Activated CD4-positive, alpha-beta T cell treated with anti-CD3 and anti-CD28 coated beads, Interleukin-2, amount 50 U/mL, for 48 hours (primary cell): ENCODE data around the gene MAN2A1.

Experiments
- DNase-seq, 2 experiments: peaks; one replicate each; pipeline ENCODE4 v3.0.0-alpha.2; 2020

The MAN2A1 gene

DNA sequence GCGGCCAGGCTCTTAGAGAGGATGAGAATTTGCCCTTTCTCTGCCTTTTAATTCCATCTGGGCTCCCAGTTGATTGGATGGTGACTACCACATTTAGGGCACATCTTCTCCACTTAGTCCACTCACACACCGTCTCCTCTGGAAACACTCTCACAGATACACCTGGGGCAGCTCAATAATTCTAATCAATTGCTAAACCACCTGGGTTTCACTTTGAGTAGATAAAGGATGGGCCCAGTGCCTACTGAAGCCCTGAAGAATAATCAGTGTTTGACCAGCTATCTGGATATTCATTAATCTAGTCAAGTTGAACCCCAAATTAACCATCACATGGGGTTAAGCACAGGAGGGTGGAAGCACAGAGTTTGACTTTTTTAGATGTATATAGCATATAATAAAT, 19.1 kb downstream of the MAN2A1 start:
- no peak for DNase-seq

DNA sequence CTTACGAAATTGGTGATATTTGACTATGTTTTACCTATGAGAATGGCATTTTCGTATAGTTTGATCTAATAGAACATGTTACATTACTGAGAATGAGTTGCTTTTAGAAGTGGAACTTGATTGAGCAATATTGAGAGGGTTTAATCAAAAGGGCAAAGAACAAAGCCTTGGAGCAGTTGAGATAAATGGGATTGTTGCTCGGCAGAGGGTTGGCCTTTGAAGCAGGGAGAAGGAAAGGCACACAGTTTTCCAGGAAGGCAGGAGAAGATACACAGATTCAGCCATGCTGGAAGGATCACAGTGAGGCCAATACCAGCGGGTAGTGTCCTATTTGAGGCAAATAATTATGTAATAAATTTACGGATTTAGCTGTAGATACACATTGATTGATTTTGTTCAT, 19.5 kb downstream of the MAN2A1 start:
- no peak for DNase-seq

DNA sequence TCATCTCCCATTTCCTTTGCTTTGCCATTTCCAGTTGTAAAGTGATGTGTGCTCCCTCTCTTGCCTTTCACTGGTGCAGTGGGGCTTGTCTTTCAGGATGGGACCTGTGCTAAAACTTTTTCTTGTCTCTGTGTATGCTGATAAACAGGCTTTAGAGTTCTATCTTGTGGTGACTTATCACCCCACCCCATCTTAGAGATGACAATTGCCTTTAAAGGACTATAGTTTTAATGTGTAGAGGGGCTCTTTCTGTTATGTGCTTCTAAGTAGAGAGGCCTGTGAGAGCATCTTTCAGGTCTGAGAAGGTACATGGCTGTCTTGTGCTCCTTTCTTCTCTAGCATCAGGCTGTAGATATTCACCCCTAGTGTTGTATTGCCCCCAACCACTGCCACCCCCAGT, 21.9 kb downstream of the MAN2A1 start:
- DNase-seq: no peak

DNA sequence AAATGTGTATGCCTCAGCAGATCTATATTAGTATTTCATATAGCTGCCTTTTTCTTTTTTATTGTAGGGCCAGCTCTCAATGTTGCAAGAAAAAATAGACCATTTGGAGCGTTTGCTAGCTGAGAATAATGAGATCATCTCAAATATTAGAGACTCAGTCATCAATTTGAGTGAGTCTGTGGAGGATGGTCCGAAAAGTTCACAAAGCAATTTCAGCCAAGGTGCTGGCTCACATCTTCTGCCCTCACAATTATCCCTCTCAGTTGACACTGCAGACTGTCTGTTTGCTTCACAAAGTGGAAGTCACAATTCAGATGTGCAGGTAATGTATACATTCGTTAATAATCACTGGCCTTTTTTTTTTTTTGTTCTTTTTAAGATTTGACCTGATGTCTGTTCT, 23.7 kb downstream of the MAN2A1 start:
- no peak for DNase-seq

- DNase-seq: no peak
These were observed 24.9 kb downstream of the MAN2A1 start for GRCh38 chr5:109714592-109714991.

DNA sequence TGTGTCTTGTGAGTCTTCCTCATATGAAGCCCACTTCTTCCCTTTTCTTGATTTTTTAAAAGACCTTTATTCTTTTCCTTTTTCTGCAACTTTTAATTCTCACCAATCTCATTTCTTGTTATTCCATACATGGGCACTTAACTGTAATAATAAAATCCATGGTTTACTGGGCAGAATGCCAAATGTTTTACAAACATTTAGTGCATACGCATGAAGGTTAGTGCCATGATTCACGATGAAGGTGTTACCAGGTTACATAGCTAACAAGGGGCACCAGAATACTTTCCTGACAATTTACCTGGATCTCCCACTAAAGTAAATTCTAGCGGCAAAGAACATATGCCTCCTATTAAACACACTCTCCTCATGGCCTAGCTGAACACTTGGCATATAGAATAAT, 28.5 kb downstream of the MAN2A1 start:
- DNase-seq: no peak

- no peak for DNase-seq
These were observed 28.9 kb downstream of the MAN2A1 start for GRCh38 chr5:109718632-109719031.

DNA sequence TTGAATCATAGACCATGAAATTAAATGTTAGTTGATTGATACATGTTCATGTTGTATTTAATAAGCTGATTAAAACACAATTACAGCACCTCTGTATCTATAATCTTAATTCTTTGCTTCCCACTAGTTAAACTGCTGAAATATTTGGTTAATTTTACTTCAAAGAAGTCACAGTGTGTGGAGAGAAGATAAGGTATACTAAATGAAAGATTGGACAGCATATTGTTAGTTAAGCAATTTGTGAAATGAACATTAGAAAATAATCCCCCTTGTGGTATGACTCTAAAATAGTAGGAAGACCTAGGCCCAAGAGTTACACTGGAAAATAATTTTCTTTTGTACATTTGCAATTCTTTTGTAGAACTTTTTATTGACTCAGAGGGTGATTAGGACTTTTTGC, 30.3 kb downstream of the MAN2A1 start:
- no peak for DNase-seq

DNA sequence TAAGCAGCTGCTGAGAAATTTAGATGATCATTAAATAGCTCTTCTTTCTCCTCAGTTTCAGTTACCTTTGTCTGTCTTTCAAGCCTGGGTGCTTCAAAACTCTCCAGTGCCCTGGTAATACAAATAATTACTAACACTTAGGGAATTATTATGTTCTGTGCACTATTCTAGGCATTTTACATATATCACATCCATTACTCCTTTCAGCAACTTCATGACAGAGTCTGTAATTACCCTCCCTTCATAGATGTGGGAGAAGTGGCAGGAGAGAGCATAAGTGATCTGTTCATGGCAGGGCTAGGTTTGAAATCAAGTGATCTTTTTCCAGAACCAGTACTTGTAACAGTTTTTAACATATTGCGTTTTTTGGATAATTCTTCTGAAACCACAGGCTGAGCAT, 32.0 kb downstream of the MAN2A1 start:
- DNase-seq: no peak

- no peak for DNase-seq
These were observed 33.9 kb downstream of the MAN2A1 start for GRCh38 chr5:109723606-109724005.

GRCh38 chr5:109725135-109725534, 35.4 kb downstream of the MAN2A1 start:
- no peak for DNase-seq

DNA sequence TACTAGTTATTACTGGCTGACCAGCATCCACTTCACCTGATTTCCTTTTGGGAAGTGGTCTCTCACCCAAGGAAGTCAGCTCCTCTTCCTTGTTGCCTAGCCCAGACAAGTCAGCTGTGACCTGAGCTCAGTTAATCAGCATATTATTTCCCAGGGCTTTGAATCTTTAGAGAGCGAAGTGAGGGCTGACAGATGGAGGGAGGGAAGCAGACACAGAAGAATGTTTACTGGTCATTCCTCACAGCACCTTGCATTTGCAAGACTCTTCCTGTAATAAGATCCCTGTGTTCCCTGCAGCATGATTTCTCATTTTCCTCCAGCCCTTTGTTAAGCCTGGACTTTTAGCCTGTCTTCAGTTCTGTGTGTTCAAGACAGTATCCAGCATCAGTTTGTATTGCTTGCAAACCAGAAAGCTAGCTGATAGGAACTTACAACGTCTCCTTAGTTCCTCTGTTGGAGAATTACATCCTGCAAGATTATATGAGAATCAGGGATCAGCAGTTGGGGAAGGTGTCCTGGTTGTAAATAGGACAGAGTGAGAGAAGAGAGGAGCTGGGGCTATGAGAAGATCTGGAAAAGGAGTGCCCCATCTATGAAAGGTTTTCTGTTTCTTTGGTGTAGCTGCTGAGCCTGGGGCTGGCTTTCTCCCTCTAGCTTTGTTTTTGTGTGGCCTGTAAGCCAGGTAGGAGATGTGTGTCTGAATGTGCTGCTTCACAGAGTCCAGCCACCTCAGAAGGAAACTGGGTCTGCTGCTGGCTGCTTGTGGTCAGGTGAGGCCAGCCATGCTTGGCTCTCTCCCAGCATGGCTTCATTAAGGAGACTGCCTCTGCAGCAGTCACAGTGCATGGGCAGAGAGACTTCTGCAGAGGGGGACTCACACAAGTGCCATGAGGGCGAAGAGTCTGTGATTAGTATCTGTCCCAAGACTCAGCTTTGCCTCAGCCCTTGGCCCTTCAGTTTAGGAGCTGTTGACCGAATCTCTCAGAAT, 50.3 kb downstream of the MAN2A1 start:
- DNase-seq: no peak

DNA sequence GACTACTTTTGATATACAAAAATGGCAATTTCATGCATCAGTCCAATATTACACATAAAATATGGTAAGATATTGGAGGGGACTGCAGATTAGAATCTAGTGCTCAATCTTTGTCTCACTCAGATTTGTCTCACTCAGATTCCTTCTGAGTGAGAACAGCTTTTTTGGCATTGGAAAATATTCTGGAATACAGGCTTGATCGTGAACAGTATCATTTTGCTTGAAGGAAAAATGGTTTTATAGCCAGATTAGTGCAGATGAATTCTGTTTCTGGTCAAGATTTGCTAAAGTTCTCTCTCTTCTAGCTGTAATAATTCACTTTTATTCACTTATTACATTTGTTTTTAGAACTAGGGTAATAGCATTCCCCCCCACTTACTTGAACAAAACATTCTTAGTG, 51.2 kb downstream of the MAN2A1 start:
- no peak for DNase-seq

- DNase-seq: no peak
These were observed 51.7 kb downstream of the MAN2A1 start for GRCh38 chr5:109741390-109741789.

DNA sequence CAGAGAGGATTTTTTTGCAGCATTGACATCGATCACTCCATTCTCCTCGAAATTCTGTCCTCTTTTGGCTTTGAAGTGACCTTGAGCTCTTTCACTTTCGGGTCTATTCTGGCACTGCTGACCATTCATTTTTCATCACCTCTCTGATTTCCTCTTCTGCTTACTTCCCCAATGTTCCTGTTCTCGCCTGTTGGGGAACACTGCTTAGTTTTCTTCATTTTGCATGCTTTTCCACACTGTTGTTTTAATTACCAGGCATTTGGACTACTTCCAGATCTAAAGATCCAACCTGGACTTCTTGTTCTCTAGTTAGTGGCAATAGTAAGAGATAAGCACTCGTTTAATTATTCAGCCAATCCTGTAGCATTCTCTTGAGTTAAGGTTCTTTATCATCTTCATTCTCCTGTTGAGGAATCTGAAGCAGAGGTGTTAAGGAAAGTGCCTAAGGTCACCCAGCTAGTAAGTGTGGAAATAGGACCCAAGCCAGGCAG, 53.4 kb downstream of the MAN2A1 start:
- no peak for DNase-seq

- DNase-seq: no peak
These were observed 54.1 kb downstream of the MAN2A1 start for GRCh38 chr5:109743770-109744212.

- DNase-seq: no peak
These were observed 54.5 kb downstream of the MAN2A1 start for GRCh38 chr5:109744261-109744660.

- DNase-seq: no peak
These were observed 58.8 kb downstream of the MAN2A1 start for GRCh38 chr5:109748546-109748945.

DNA sequence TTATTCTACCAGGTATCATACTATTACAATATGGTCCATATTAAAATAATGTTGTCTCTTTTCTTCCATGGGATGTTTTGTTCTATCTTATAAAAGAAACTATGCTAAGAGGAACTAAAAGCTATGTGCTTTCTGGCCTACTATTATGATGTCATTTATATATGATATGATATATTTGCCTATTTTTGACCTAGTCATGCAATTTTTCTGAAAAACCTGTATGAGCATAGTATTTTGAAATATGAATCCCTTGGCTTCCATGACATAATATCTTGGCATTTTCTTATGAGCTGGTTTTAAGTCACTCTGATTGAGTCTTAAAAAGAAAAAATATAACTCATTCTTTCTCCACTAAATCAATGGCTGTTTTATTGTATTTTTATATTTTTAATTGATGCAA, 60.7 kb downstream of the MAN2A1 start:
- DNase-seq: no peak

DNA sequence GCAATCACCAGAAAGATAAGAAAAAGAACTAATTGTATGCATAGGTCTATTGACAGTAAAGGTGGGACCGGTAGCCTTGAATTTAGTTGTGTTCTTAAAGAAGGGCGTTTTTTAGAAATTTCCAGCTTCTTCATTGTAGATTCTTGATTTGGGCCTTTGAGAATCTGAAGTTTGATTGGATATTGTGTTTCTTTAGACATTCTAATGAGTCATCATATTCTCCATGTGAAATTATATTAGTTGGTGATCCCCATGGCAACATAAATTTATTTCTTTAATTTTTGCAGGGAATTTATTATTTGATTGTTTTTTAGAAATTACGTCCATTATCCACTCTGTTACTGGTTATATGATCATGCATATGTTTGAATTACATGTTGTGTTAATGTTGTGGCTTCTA, 63.6 kb downstream of the MAN2A1 start:
- no peak for DNase-seq

- no peak for DNase-seq
These were observed 64.6 kb downstream of the MAN2A1 start for GRCh38 chr5:109754319-109754718.

- no peak for DNase-seq
These were observed 66.0 kb downstream of the MAN2A1 start for GRCh38 chr5:109755761-109756160.

DNA sequence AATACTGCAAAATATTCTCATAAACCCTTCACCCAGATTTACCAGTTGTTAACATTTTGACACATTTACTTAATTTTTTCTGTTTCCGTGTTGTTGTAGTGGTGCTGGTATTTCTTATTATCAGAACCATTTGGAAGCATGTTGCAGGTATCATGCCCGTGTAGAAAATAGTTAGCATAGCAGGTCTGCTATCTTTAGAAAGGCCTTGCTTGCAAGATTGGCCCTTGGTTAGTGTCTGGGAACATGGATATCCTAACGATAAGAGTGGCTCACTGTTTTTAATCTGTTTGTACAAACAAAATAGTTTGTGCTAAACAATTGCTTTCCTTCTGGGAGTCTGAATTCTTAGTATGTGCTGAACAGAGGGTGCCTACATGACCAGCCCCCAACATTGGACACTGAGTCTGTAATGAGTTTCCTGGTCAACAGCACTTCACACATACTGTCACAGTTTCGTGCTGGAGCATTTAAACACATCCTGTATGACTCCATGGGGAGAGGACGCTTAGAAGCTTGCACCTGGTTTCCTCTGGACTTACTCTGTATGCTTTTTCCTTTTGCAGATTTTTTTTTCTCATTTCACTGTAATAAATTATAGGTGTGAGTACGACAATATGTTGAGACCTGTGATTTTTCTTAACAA, 66.9 kb downstream of the MAN2A1 start:
- DNase-seq: no peak

DNA sequence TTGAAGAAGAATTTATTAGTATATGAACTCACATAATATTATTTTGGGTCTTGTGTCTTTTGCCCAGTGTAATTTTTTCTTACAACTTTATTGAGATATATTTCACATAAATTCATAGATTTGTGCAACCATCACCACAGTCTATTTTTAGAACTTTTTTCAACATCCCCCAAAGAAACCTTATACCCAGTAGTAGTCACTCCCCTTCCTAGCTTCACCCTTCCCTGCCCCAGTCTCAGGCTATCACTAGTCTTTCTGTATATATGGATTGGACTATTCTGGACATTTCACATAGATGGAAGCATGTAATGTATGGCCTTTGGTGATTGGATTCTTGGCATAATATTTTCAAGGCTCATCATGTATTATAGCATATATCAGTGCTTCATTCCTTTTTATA, 67.8 kb downstream of the MAN2A1 start:
- no peak for DNase-seq
